ENCODE results near the gene DGKQ.

The DGKQ gene

GRCh38 chr4:973431-974397 lies at the start of gene DGKQ:
Gene DGKQ (minus strand): TSS chr4:973569. CDS start chr4:973482, 87 bp downstream.
- peak; percentile 79 for DNase-seq (ENCODE audit: low read depth)

GRCh38 chr4:1022739-1023066 lies 49.3 kb upstream of the DGKQ start:
- DNase-seq (ENCODE audit: low read depth) = no peak

- no peak for DNase-seq (ENCODE audit: low read depth)
These were observed 48.8 kb upstream of the DGKQ start for GRCh38 chr4:1022051-1022738.

GRCh38 chr4:1021386-1022050 lies 48.1 kb upstream of the DGKQ start:
- DNase-seq (ENCODE audit: low read depth) = no peak

- no peak for DNase-seq (ENCODE audit: low read depth)
These were observed 46.5 kb upstream of the DGKQ start for GRCh38 chr4:1019729-1020470.

GRCh38 chr4:1019320-1019719 lies 46.0 kb upstream of the DGKQ start:
- DNase-seq (ENCODE audit: low read depth) = no peak

GRCh38 chr4:1018147-1019020 lies 45.0 kb upstream of the DGKQ start:
- no peak for DNase-seq (ENCODE audit: low read depth)

- DNase-seq (ENCODE audit: low read depth) = no peak
These were observed 44.3 kb upstream of the DGKQ start for GRCh38 chr4:1017706-1018105.

- no peak for DNase-seq (ENCODE audit: low read depth)
These were observed 43.8 kb upstream of the DGKQ start for GRCh38 chr4:1017211-1017610.

DNA sequence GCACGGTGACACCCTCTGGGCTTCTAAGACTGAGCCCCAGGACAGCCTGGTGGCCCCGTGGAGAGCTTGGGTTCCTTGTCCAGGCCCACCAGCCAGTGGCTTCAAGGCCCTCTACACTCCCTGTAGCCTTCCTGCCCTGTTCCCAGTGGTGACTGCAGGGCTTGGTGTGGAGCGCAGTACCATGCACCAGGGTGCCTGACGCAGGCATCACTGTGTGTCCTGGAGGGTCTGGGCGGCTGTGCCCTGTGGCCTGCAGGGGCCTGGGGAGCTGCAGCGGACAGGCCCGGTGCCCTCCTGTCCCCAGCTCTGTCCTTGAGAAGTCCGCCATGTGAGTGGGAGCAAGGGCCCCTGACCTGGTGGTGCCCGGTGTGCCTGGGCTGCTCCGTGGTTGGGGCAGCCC lies 42.4 kb upstream of the DGKQ start:
- no peak for DNase-seq (ENCODE audit: low read depth)

GRCh38 chr4:1015179-1015578 lies 41.8 kb upstream of the DGKQ start:
- no peak for DNase-seq (ENCODE audit: low read depth)

- DNase-seq (ENCODE audit: low read depth) = no peak
These were observed 41.2 kb upstream of the DGKQ start for GRCh38 chr4:1014291-1015167.

DNA sequence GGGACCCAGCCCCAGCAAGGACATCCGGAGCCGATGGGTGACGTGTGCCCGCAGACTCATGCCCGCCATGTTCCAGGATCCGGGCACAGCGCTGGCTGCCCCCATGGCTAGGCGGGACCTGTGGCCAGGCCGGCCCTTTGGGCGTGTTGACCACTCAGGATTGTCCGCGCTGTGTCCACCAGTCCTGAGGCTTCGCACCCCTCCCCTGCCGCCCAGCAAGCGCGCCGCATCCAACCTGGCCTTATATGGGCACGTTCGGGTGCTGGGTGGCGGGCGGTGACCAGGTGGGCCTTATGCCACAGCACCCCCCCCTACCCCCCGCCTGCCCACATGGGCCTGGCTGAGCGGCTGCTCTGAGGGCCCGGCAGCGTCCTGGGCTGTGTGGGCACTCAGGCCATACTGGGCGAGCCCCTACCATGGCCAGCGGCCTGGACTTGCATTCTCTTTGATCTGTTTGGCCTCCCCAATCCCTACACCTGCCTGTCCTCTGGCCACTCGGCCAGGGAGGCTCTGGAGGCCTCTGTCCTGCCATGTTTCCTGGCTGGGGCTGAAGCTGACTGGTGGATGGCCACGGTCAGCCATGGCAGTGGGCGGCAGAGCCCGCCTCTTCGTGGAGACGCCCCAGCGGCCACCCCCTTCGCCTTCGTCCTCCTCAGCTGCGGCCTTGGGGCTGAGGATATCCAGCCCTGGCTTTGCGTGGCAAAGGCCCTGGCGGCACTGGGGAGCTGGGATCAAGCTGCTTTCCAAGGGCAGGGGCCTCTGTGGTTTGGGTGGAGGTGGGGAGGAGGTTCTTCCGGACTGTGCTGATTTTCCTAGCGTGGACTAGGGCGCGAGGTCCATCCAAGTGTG lies 40.1 kb upstream of the DGKQ start:
- no peak for DNase-seq (ENCODE audit: low read depth)

GRCh38 chr4:1012034-1012739 lies 38.8 kb upstream of the DGKQ start:
- peak; percentile 17 for DNase-seq (ENCODE audit: low read depth)

- no peak for DNase-seq (ENCODE audit: low read depth)
These were observed 38.3 kb upstream of the DGKQ start for GRCh38 chr4:1011666-1012033.

DNA sequence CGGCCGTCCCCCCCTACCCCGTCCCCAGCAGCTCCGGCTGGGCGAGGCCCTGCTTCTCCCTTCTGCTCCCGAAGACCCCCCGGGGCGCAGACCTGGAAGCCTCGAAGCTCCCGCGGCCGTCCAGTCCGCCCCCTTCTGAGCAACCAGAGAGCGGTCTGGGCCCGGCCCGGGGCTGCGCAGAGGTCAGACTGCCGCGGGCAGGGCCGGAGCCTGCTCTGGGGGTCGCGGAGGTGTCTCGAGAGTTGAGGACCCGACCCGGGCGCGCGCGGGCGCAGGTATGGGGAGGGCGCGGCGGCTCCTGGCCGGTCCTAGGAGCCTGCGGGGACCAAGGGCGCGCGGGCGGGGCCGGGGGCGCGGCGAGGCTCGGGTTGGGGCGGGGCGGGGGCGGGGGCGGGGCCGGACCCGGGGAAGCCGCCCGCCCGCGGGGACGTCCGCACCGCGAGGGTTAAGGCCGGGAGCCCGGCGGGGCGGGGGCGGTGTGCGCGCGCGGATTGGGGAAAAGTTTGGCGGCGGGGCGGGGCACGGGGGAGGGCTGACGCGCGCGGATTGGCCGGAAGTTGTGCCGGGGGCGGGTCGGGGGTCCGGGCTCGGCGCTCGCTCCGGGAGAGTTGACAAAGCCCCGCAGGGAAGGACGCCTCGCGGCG lies 37.8 kb upstream of the DGKQ start, which contains the start of gene FGFRL1:
Gene FGFRL1, plus strand, starts transcription at position 605 of the 644 bp plus-strand sequence. CDS start 860 bp downstream, outside the sequence.
- peak; percentile 78 for DNase-seq (ENCODE audit: low read depth)

DNA sequence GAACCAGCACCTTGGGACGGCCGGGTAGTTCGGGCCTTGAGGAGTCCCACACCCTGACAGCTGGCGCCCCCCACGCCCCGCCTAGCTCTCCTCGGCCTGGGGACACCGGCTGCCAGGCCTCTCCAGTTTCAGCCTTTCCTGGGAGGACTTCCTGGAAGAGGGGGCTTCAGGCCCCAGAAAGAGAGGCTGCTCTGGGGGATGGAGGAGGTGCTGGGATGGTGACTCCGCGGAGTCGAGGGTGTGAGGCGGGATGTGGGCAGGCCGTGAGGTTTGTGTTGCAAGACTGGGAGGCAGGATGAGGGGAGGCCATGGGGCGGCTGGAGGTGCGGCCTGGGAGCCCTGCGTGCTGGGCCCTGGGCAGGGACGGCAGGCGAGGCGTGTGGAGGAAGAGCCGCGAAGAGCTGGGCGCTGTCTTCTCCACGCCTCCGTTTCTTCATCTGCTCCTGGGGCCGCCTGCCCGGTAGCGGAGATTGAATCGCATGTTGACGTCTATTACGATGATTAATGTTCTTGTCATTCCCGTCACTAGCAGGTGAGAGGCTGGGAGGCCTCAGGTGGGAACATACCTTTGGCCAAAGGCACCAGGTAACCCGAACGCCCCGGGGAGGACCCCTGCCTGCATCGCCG lies 37.1 kb upstream of the DGKQ start:
- DNase-seq (ENCODE audit: low read depth) = peak; percentile 49
